CD1c-positive myeloid dendritic cell (primary cell): ENCODE data around the gene KLK14.
A peak's percentile ranks its signal among the peaks of the same experiment; 100 is the strongest.

Experiments
- DNase-seq: peaks from one replicate; pipeline ENCODE4 v3.0.0-alpha.2; 2016; ENCODE audit errors: extremely low spot score

The KLK14 gene, protein sequence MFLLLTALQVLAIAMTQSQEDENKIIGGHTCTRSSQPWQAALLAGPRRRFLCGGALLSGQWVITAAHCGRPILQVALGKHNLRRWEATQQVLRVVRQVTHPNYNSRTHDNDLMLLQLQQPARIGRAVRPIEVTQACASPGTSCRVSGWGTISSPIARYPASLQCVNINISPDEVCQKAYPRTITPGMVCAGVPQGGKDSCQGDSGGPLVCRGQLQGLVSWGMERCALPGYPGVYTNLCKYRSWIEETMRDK

DNA sequence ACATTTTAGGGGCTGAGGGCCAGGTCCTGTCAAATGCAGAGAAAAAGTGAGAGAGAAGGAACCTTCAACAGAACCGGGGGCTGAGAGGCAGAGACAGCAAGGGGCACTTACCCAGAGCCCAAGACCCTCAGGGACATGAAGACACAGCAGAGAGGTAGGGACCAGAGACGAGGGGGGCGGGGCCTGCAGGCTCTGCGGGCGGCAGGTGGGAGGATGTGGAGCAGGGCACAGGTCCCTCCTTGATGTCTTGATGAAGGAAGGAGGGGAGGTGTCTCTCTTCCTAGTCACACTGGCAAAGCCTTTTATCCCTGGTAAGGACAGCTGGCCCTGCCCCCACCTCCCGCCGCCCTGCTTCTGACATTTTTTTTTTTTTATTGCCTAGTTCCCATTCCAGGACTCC is at the start of gene KLK14:
Gene KLK14 (minus strand): TSS at position 277 of the 400 bp plus-strand sequence. CDS start 273 bp downstream, at position 4.
- no peak for DNase-seq

DNA sequence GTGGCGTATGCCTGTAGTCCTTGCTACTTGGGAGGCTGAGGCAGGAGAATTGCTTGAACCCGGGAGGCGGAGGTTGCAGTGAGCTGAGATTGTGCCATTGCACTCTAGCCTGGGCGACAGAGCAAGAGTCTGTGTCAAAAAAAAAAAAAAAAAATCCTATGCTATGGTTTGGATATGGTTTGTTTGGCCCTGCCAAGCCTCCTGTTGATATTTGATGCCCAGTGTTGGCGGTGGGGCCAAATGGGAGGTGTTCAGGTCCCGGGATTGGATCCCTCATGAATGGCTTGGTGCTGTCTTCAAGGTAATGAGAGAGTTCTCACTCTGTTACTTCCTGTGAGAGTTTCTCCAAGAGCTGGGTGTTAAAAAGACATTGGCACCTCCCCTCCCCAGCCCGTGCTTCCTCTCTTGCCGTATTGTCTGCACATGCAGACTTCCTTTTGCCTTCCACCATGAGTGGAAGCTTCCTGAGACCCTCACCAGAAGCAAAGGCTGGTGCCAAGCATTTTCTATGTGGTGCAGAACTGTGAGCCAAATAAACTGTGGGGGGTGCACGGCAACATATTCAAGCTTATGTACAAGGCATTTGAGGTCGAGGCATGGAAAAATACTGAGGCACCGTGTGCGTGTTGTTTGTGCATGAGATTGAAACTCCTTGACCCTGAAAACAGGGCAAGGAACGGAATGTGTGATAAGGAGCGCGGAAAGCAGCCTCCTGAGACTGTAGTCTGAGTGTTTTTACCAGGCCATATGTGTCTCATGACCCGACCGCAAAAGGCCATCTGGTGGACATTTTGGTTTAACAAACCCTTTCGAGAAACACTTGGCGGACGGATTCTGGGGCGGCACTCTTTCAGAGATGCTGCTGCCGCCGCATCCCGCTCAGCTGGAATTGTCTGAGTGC is 49.3 kb upstream of the KLK14 start:
- peak; percentile 81 for DNase-seq

DNA sequence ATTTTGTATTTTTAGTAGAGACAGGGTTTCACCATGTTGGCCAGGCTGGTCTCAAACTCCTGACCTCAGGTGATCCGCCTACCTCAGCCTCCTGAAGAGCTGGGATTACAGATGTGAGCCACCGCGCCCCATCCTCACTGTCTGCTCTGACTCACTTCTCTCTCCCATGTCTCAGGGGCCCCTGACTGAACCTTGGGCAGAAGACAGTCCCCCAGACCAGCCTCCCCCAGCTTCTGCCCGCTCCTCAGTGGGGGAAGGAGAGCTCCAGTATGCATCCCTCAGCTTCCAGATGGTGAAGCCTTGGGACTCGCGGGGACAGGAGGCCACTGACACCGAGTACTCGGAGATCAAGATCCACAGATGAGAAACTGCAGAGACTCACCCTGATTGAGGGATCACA is 47.0 kb upstream of the KLK14 start:
- no peak for DNase-seq

DNA sequence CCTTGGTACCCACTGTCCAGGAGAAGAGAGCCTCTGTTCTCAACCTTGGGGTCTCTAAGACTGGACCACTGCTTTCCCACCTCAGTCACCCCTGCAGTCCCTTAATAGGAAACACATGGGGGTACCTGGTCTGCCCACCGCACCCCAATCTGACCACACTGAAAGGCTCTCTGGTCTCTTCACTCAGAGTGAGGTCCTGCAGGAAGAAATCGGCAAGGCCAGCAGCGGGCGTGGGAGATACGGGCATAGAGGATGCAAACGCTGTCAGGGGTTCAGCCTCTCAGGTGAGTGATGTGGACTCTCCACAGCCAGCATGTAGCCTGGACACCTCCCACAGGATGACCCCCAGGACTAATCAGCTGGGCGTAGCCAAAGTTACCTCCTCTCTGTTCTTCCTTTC is 45.5 kb upstream of the KLK14 start:
- no peak for DNase-seq

DNA sequence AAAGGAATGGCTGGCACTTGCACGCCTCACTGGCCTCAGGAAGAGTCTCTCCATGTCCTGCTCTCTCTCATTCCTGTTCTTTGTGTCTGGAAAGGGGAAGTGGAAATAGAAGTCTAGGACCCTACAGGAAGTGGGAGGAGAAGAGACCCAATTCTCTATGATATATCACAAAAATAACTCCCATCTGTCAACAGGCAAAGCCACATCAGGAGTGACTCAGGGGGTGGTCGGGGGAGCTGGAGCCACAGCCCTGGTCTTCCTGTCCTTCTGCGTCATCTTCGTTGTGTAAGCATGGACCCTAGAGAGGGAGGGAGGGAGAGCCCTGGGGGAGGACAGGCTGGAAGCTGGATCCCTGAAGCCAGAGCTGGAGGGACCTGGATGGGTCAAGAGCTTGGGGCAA is 45.1 kb upstream of the KLK14 start:
- DNase-seq = peak; percentile 60

DNA sequence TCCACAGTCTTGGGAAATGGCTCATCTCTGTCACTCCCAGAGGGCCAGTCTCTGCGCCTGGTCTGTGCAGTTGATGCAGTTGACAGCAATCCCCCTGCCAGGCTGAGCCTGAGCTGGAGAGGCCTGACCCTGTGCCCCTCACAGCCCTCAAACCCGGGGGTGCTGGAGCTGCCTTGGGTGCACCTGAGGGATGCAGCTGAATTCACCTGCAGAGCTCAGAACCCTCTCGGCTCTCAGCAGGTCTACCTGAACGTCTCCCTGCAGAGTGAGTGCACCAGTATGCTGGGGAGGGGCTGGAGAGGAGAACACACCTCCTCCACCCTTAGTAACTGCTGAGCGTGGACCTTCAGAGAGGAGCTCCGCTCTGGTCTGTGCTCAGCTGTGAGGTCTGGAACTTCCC is 44.3 kb upstream of the KLK14 start:
- no peak for DNase-seq

DNA sequence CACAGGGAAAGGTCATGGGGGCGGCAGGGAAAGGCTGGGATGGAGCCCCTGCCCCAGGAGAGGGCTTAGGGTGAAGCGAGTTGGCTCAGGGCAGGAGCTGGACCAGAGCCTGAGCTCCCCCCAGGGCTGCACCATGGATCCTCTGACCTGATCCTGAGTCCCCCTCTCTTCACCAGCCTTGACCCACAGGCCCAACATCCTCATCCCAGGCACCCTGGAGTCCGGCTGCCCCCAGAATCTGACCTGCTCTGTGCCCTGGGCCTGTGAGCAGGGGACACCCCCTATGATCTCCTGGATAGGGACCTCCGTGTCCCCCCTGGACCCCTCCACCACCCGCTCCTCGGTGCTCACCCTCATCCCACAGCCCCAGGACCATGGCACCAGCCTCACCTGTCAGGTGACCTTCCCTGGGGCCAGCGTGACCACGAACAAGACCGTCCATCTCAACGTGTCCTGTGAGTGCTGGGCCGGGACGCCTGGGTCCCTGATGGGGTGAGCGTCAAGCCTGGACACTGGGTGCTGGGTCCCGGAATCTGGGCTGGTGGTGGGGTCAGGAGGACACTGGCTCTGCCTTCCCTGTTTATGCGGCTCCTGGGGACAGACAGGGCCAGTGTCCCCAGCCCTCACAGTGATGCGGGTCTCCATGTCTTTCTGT is 42.9 kb upstream of the KLK14 start:
- DNase-seq = no peak

DNA sequence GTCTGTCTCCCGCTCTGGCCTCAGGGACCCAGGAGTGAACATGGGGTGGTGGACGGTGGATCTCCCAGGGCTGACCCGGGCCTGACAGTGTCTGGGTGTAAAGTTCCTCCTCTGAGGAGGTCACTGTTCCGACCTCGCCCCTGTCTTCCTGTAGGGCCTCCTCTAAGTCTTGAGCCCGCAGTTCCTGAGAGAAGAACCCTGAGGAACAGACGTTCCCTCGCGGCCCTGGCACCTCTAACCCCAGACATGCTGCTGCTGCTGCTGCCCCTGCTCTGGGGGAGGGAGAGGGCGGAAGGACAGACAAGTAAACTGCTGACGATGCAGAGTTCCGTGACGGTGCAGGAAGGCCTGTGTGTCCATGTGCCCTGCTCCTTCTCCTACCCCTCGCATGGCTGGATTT is 42.0 kb upstream of the KLK14 start, which contains the start of gene SIGLEC9:
Gene SIGLEC9 (plus strand): TSS at position 178 of the 400 bp plus-strand sequence. CDS start 69 bp downstream, at position 247.
- DNase-seq = peak; percentile 69

DNA sequence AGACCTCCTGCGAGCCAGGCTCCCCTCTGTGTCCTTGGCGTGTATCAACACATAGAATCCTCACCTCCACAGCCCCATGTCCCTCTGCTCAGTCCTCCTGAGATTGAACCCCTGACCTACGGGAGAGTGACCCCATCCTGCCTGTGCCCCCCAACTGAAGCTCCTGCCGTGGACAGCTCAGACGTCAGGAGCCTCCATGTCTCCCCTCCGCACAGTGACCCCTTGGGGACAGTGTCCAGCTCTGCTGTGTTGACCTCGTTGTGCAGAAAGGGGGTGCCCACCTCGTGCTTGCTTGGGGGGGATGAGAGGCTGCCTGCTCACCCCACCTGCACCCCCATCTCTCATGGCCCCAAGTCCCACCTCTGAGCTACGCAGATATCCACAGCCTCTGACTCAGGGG is 41.5 kb upstream of the KLK14 start:
- no peak for DNase-seq

DNA sequence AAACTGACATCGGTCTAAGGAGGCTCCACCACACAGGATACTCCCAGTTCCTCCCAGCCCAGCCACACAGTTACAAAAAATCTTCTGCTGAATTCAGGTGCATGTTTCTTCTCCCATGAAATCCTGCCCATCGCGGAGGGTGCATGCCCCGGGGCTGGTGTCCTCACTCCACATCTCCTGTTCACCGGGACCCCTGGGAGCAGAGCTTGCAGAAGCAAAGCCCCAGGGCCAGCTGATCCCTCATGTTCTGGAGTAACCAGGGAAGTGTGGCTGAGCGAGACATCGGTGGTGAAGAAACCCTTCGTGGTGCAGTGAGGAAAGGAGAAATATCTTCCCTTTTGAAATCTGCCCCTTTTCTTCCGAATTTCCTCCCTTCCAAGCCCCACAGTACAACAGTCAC is 41.1 kb upstream of the KLK14 start:
- DNase-seq = peak; percentile 52

DNA sequence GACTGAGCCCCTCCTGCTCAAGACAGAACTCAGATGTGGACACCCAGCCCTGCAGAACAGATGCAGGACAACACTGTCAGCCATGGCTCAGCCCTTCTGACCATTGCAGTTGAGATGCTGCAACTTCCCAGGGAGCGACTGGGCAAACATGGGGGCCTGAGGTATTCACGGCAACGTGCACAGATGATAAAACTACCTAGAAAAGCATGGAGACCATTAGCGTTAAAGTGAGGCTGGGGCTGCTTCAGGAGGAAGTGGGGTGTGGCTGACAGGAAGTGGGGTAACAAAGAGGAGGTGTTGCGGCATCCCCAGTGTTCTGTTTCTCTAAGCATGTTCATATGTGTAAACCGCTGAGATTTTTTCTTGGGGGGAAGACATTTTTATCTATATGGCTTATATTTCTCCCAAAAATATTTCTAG is 40.7 kb upstream of the KLK14 start:
- DNase-seq = peak; percentile 79

DNA sequence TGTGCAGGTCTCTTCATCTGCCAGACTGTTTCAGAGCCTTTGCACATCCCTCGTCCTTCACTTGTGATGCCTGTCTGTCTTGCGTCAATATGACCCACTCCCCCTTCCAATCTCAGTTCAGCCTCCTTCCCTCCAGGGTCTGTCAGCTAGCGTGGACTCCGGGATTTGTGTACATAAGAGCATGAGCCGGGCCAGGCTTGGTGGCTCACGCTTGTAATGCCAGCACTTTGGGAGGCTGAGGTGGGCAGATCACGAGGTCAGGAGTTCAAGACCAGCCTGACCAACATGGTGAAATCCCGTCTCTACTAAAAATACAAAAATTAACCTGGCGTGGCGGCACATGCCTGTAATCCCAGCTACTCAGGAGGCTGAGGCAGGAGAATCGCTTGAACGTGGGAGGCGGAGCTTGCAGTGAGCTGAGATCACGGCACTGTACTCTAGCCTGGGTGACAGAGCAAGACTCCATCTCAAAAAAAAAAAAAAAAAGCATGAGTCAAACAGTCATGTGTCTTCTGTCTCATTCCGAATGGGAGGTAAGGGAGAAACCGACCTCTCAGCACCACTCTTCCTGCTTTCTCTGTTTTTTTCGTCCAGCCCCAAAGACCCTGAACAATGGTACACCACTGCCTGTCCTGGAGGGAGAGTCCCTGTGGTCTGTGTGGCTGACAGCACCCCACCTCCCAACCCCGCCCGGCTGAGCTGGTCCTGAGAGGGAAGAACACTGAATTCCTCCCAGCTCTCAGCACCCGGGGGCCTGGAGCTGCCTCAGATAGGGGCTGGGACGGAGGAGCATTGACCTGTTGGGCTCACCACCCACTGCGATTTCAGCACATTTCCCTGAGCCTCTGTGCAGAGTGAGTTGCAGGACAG is 39.7 kb upstream of the KLK14 start:
- peak; percentile 80 for DNase-seq

DNA sequence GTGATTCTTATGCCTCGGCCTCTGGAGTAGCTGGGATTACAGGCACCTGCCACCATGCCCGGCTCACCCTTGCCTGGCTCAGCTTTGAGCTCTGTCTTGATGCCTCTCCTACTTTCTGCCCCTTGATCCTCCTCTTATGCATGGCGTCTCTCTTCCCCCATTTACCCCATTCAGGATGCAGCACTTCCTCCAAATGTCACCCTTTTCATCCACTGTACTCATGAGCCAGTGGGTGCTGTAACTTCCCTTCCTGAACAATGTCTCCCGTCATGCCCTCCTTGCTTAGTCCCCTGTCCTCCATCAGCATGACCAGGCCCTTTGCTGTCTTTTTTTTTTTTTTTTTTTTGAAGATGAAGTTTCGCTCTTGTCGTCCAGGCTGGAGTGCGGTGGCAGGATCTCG is 38.6 kb upstream of the KLK14 start:
- DNase-seq = peak; percentile 64

DNA sequence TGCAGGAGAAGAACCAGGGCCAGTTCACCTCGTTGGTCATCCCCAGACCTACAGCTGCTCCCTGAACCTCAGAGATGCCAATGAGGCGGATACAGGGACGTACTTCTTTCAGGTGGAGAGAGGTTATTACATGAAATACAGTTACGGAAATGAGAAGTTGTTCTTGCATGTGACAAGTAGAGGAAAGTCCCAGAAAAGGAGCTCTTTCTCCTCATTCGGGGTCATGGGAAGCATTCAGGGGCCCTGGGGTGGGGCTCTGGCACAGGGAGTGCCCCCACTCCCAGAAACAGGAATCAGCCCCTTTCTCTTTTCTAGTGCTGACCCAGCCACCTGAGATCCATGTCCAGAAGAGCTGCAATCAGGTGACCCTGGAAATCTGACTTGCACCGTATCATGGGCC is 37.5 kb upstream of the KLK14 start:
- peak; percentile 26 for DNase-seq

DNA sequence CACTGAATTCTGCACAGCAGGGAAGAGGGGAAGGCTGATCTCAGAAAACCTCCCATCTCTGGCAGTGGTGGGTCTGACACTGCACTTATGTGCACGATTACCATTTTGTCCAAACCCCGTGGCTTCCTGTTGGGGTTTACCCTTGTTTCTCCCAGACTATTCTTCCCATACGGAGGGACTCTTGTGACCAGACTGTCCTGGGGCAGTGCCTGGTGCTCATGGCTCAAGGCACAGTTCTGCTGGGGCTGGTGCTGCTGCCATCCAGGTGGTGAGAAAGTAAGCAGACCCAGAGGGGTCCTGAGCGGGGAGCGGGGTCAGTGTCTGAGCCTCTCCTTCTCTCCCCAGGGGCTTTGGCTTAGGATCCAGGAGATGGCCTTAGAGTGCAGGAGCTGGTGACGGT is 36.9 kb upstream of the KLK14 start:
- no peak for DNase-seq

DNA sequence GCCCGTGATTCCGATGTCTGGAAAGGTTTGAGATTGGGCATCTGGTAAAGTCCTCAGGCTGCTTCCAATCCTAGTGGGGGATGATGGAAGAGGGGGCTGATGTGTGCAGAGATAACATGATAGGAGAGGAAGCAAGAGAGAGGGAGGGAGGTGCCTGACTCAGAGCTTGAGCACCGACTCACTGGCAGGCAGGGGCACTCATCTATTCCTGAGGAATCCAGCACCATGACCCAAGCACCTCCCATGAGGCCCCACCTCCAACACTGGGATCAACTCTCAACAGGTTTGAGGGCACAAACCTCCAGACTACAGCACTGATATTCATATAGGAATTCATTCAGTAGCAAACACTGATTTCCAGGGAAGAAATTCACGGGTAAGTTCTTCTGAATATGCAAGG is 36.4 kb upstream of the KLK14 start:
- no peak for DNase-seq

DNA sequence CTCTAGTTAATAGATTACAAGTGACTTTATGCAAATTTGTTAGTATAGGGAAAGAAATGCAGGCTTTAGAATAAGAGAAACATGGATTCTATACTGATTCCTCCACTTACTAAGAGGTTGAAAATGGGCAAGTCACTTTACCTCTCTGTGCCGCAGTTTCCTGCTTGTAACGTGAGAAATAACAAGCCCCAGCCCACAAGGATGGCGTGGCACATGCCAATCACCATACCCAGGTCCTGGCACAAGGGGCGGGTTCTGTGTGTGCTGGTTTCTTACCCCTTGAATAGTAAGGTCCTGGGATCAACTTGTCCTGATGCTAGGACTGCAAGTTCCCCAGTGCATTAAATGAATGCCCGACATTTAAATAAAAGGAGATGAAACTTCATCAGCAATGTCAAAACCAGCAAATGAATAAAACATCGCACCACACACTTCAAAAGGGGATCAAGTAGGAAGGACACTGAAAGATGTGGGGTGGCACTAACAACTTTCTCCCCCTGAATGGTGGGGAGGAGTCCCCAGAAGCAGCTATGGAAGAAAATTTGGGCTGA is 34.1 kb upstream of the KLK14 start:
- DNase-seq = no peak

DNA sequence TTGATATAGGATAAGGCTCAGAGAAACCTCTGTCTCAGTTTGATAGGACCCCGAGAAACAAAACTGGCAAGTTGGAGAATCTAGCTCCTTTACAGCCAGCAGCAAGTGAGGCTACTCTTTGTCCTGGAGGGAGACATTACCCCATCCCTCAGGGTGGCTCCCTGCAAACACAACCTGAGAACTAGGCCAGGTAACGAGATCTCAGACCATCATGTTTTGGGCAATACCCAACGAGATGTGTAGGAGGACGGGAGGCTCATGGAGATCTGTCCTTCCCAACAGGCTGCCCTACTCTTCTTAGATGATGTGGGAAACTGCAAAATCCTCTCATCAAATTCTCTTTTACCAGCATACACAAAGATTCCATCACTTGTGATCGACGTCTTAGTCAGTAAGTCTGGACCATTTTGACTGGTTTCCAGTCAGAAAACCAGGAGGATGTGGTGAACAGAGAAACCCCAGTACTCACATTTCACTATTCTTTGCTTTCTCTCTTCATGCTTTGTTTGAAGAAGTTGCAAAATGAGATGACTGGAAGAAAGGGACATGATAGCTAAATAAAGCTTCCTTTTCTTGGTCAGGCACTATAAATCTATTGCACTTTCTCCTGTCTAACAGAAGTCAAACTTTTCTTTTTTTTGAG is 31.5 kb upstream of the KLK14 start:
- DNase-seq = peak; percentile 35

DNA sequence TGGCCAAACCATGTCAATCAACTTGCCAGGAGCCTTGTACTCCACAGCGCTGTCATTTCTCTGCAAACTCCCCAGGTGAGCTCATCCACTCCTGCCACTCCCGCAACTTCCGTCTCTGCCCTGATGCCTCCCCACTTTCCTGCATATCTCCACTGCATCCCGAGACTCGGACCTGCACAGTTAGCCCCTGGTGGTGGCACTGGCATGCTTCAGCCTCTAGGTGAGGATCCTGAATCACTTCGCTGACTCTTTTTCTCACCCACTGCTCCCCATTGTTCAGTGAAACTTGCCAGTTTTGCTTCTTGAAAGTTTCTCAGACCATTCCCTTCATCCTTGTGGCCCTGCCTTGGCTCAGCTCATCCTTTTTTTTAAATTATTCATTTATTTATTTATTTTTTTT is 28.9 kb upstream of the KLK14 start:
- no peak for DNase-seq

DNA sequence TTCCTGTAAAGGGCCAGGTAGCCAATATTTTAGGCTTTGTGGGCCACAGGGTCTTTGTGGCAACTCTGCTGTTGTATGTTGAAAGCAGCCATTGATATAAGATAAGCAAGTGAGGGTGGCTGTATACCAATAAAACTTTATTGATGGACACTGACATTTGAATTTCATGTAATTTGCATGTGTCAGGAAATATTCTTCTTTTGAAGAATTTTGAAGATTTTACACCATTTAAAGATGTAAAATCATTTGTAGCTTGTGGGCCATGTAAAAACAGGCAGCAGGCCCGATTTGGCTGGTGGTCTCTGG is 27.9 kb upstream of the KLK14 start:
- DNase-seq = no peak

DNA sequence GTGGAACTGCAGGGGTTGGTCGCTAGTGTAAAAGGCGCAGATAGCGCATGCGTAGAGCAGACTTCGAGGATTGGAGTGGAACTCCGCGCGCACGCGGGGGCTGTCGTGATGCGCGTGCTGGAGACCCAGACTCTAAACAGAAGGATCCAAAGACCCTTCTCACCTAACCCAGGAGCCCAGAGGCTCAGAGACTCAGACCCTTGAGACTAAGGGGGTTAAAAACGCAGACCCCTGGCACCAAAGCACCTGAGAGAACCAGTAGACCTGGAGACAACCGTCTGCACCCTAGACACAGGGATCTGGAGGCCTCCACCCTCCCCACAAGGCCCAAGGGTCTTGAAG is 26.1 kb upstream of the KLK14 start:
- no peak for DNase-seq
